Measurements from ENCODE around the gene SYNJ2BP. TPM values are rescaled to one million over a fixed set of nuclear protein-coding genes. Genes with fewer than 3 reads are reported as not detected.

SYNJ2BP gene
- total RNA-seq, 1 experiment from 2014 or later = 27.9 TPM

- ChIA-PET POLR2A (no interaction called here), CTCF (no interaction called here)
- Mint-ChIP-seq H3K27ac (no peak overlapping the region), H3K9me3 (no peaks in the 10 kb centered on the region), H3K27me3 (ENCODE audit: low read depth) (no peaks in the 10 kb centered on the region), H3K4me3 (no peak overlapping the region), H3K36me3 (peaks cover 4% of the 10 kb centered on the region), H3K4me1 (peaks cover 7% of the 10 kb centered on the region)
- TF ChIP-seq CREM (CRISPR knock-in tag; IDR thresholded peaks at IDR 0.05) = no peak
- no peak for TF ChIP-seq PRDM15 (CRISPR knock-in tag; IDR thresholded peaks at IDR 0.05)
- TF ChIP-seq HMGA2 (CRISPR knock-in tag; IDR thresholded peaks at IDR 0.05) = no peak
- TF ChIP-seq ZNF232 (CRISPR knock-in tag; IDR thresholded peaks at IDR 0.05) = no peak
- no peak for TF ChIP-seq SOX15 (CRISPR knock-in tag; IDR thresholded peaks at IDR 0.05)
- TF ChIP-seq EMX1 (CRISPR knock-in tag; IDR thresholded peaks at IDR 0.05) = no peak
- no peak for TF ChIP-seq FOXP4 (CRISPR knock-in tag; IDR thresholded peaks at IDR 0.05)
- TF ChIP-seq AFF4 (CRISPR knock-in tag; IDR thresholded peaks at IDR 0.05; ENCODE audit: borderline replicate concordance) = no peak
- no peak for TF ChIP-seq ZNF423 (CRISPR knock-in tag; IDR thresholded peaks at IDR 0.05)
- no peak for TF ChIP-seq ZNF263 (CRISPR knock-in tag; IDR thresholded peaks at IDR 0.05; ENCODE audit: low read depth)
- TF ChIP-seq STAT6 (CRISPR knock-in tag; conservative IDR thresholded peaks at IDR 0.05; ENCODE audit: low read depth) = no peak
- no peak for TF ChIP-seq ZNF138 (CRISPR knock-in tag; conservative IDR thresholded peaks at IDR 0.05)
- TF ChIP-seq SMAD3 (CRISPR knock-in tag; IDR thresholded peaks at IDR 0.05; ENCODE audit: borderline replicate concordance) = no peak
- DNase-seq (ENCODE audit: low spot score) = no peak
- no peak for ATAC-seq
Observed at GRCh38 chr14:70382536-70382935, 34.4 kb downstream of the SYNJ2BP start.

- POLR2A ChIA-PET = no interaction called here
- CTCF ChIA-PET = no interaction called here
- no peak for DNase-seq (ENCODE audit: low spot score)
- TF ChIP-seq ZBTB43 (CRISPR knock-in tag; IDR thresholded peaks at IDR 0.05) (no peak), ZNF138 (CRISPR knock-in tag; conservative IDR thresholded peaks at IDR 0.05) (no peak), IRF2 (CRISPR knock-in tag; IDR thresholded peaks at IDR 0.05; ENCODE audit: borderline replicate concordance, low read depth) (no peak), TP53 (CRISPR knock-in tag; IDR thresholded peaks at IDR 0.05) (no peak), USF2 (CRISPR knock-in tag; IDR thresholded peaks at IDR 0.05) (no peak), ELF4 (CRISPR knock-in tag; IDR thresholded peaks at IDR 0.05; ENCODE audit: low read depth) (no peak), ESRRA (CRISPR knock-in tag; IDR thresholded peaks at IDR 0.05; ENCODE audit: borderline replicate concordance) (no peak), MLX (CRISPR knock-in tag; IDR thresholded peaks at IDR 0.05) (no peak), SOX15 (CRISPR knock-in tag; IDR thresholded peaks at IDR 0.05) (no peak), ZNF423 (CRISPR knock-in tag; IDR thresholded peaks at IDR 0.05) (no peak), GTF2I (CRISPR knock-in tag; conservative IDR thresholded peaks at IDR 0.05) (no peak)
Observed at GRCh38 chr14:70380824-70381223, 36.1 kb downstream of the SYNJ2BP start.

More at GRCh38 chr14:70380824-70381223, 36.1 kb downstream of the SYNJ2BP start:
- Mint-ChIP-seq H3K9me3 (no peaks in the 10 kb centered on the region), H3K4me1 (peaks cover 7% of the 10 kb centered on the region), H3K4me3 (no peak overlapping the region), H3K27ac (no peak overlapping the region), H3K36me3 (peaks cover 4% of the 10 kb centered on the region), H3K27me3 (ENCODE audit: low read depth) (no peaks in the 10 kb centered on the region)
- no peak for ATAC-seq
